ENCODE results near the gene SETBP1.

The SETBP1 gene
- 0.06 to 1.3 (median 0.41) reads per million in 18 experiments for total RNA-seq

- DNase-seq, result no peak
Observed at GRCh38 chr18:44680273-44681075, at the start of gene SETBP1. Gene SETBP1 (plus strand): TSS chr18:44680888. CDS start chr18:44701347, 20,459 bp downstream.

GRCh38 chr18:44632469-44633145 is 48.1 kb upstream of the SETBP1 start:
- DNase-seq, result no peak

- DNase-seq, result no peak
Observed at GRCh38 chr18:44635546-44635945, 45.1 kb upstream of the SETBP1 start.

GRCh38 chr18:44636241-44636640 is 44.4 kb upstream of the SETBP1 start:
- no peak for DNase-seq

GRCh38 chr18:44637210-44638033 is 43.3 kb upstream of the SETBP1 start:
- DNase-seq, result no peak

GRCh38 chr18:44638034-44638540 is 42.6 kb upstream of the SETBP1 start:
- DNase-seq, result no peak

- no peak for DNase-seq
Observed at GRCh38 chr18:44638811-44639210, 41.9 kb upstream of the SETBP1 start.

- DNase-seq, result no peak
Observed at GRCh38 chr18:44643004-44643403, 37.7 kb upstream of the SETBP1 start.

- no peak for DNase-seq
Observed at GRCh38 chr18:44651478-44651877, 29.2 kb upstream of the SETBP1 start.

- no peak for DNase-seq
Observed at GRCh38 chr18:44651918-44652572, 28.6 kb upstream of the SETBP1 start.

- no peak for DNase-seq
Observed at GRCh38 chr18:44652722-44653121, 28.0 kb upstream of the SETBP1 start.

- no peak for DNase-seq
Observed at GRCh38 chr18:44654573-44654972, 26.1 kb upstream of the SETBP1 start.

- no peak for DNase-seq
Observed at GRCh38 chr18:44655435-44655834, 25.3 kb upstream of the SETBP1 start.

- no peak for DNase-seq
Observed at GRCh38 chr18:44659771-44660170, 20.9 kb upstream of the SETBP1 start.

GRCh38 chr18:44668270-44668975 is 12.3 kb upstream of the SETBP1 start:
- no peak for DNase-seq

GRCh38 chr18:44671914-44672313 is 8.8 kb upstream of the SETBP1 start:
- DNase-seq, result peak; percentile 3

- no peak for DNase-seq
Observed at GRCh38 chr18:44672506-44672905, 8.2 kb upstream of the SETBP1 start.

GRCh38 chr18:44673256-44673880 is 7.3 kb upstream of the SETBP1 start:
- no peak for DNase-seq

- DNase-seq, result no peak
Observed at GRCh38 chr18:44677933-44678332, 2.8 kb upstream of the SETBP1 start.

- no peak for DNase-seq
Observed at GRCh38 chr18:44678725-44679055, 2.0 kb upstream of the SETBP1 start.
